ENCODE measurements around the gene ZSWIM3.
"Not testable (repeated sequence)": the region's sequence is repeated elsewhere in the genome, so short reads cannot be mapped to it uniquely, and the experiment has no call there.

ZSWIM3 gene

DNA sequence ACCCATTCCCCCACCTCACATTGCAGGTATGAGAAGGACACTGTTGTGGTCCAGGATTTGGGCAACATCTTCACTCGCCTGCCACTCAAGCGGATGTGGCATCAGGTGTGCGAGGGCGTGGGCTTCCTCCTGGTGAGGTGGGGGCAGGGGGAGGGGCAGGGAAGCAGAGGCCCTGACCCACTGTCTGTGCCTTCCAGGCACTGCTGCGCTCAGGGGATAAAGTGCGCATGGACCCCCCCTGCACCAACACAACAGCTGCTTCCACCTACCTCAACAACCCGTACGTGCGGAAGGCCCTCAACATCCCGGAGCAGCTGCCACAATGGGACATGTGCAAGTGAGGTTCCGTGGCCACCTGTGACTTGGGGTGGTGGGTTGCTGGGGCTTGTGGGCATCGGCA lies 37.4 kb downstream of the ZSWIM3 start:
- intact Hi-C loops (cut with micrococcal nuclease): no loop called here
- Mint-ChIP-seq H3K4me3 (no peak overlapping the region), H3K36me3 (ENCODE audit: low read depth) (peaks cover 89% of the 10 kb centered on the region), H3K27ac (no peak overlapping the region), H3K27me3 (no peaks in the 10 kb centered on the region), H3K9me3 (no peaks in the 10 kb centered on the region), H3K4me1 (ENCODE audit: low read depth) (peaks cover 32% of the 10 kb centered on the region)

DNA sequence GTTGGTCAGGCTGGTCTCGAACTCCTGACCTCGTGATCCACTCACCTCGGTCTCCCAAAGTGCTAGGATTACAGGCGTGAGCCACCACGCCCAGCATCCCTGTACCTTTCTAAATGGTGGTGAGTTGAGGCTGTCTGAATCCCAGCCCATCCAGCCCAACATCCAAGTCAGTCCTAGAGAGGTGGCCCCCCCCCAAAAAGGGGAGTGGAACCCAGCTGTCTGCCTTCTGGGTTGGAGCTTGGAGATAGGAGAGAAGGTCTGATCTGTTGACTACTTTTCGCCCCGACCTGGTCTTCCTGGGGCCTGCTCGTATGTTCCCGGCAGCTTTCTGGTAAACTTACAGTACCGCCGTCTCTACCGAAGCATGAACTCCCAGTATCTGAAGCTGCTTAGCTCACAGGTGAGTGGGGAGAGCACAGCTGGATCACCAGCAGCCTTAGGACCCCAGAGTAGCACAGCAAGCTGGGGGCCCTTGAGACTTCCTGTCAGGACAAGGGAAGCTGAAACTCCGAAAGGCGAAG lies 39.3 kb downstream of the ZSWIM3 start:
- H3K9me3 Mint-ChIP-seq: no peaks in the 10 kb centered on the region
- H3K36me3 Mint-ChIP-seq (ENCODE audit: low read depth): peaks cover 83% of the 10 kb centered on the region
- peaks cover 26% of the 10 kb centered on the region for H3K4me1 Mint-ChIP-seq (ENCODE audit: low read depth)
- intact Hi-C loops (cut with micrococcal nuclease): no loop called here
- H3K27ac Mint-ChIP-seq: no peak overlapping the region
- H3K27me3 Mint-ChIP-seq: no peaks in the 10 kb centered on the region
- H3K4me3 Mint-ChIP-seq: no peak overlapping the region

DNA sequence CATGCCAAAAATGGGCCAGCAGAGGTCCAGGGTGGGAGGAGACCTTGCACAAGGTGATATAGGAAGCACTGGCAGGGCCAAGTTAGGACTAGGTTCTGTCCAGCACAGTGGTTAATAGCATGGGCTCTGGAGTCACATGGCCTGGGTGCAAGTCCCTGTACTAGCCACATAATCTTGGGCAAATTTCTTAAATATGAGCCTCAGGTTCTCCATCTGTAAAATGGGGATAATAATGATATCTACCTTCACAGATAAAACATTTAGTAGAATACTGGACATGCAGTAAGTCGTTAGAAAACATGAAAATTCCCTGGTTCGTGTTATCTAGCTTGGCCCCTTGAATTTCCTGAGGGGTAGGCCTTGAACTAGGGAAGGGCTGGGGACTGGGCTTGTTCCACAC lies 39.9 kb downstream of the ZSWIM3 start:
- H3K9me3 Mint-ChIP-seq: no peaks in the 10 kb centered on the region
- H3K36me3 Mint-ChIP-seq (ENCODE audit: low read depth): peaks cover 78% of the 10 kb centered on the region
- H3K27me3 Mint-ChIP-seq: no peaks in the 10 kb centered on the region
- intact Hi-C loops (cut with micrococcal nuclease): no loop called here
- no peak overlapping the region for H3K4me3 Mint-ChIP-seq
- no peak overlapping the region for H3K27ac Mint-ChIP-seq
- H3K4me1 Mint-ChIP-seq (ENCODE audit: low read depth): peaks cover 21% of the 10 kb centered on the region

DNA sequence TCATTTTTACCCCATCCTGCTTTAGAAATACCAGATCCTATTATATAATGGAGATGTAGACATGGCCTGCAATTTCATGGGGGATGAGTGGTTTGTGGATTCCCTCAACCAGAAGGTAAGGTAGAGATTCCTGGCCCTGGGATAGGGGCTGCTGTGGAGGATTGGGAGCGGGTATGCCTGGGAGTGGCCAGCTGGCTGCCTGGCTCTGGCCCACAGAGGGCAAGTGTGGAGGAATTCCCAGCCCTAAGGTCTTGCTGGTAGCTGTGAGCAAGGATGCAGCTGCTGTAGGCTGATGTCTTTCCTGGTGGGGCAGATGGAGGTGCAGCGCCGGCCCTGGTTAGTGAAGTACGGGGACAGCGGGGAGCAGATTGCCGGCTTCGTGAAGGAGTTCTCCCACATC lies 40.3 kb downstream of the ZSWIM3 start:
- peaks cover 17% of the 10 kb centered on the region for H3K4me1 Mint-ChIP-seq (ENCODE audit: low read depth)
- H3K27me3 Mint-ChIP-seq: no peaks in the 10 kb centered on the region
- no peak overlapping the region for H3K27ac Mint-ChIP-seq
- no peaks in the 10 kb centered on the region for H3K9me3 Mint-ChIP-seq
- intact Hi-C loops (cut with micrococcal nuclease): no loop called here
- H3K36me3 Mint-ChIP-seq (ENCODE audit: low read depth): peaks cover 74% of the 10 kb centered on the region
- no peak overlapping the region for H3K4me3 Mint-ChIP-seq

DNA sequence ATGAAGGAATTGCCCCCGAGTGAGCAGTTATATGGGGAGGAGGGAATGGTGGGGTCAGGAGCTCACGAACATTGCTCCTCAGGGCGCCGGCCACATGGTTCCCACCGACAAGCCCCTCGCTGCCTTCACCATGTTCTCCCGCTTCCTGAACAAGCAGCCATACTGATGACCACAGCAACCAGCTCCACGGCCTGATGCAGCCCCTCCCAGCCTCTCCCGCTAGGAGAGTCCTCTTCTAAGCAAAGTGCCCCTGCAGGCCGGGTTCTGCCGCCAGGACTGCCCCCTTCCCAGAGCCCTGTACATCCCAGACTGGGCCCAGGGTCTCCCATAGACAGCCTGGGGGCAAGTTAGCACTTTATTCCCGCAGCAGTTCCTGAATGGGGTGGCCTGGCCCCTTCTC lies 40.9 kb downstream of the ZSWIM3 start:
- no peaks in the 10 kb centered on the region for H3K9me3 Mint-ChIP-seq
- peaks cover 68% of the 10 kb centered on the region for H3K36me3 Mint-ChIP-seq (ENCODE audit: low read depth)
- no peak overlapping the region for H3K4me3 Mint-ChIP-seq
- intact Hi-C loops (cut with micrococcal nuclease): no loop called here
- H3K27ac Mint-ChIP-seq: no peak overlapping the region
- H3K4me1 Mint-ChIP-seq (ENCODE audit: low read depth): peaks cover 11% of the 10 kb centered on the region
- H3K27me3 Mint-ChIP-seq: no peaks in the 10 kb centered on the region

DNA sequence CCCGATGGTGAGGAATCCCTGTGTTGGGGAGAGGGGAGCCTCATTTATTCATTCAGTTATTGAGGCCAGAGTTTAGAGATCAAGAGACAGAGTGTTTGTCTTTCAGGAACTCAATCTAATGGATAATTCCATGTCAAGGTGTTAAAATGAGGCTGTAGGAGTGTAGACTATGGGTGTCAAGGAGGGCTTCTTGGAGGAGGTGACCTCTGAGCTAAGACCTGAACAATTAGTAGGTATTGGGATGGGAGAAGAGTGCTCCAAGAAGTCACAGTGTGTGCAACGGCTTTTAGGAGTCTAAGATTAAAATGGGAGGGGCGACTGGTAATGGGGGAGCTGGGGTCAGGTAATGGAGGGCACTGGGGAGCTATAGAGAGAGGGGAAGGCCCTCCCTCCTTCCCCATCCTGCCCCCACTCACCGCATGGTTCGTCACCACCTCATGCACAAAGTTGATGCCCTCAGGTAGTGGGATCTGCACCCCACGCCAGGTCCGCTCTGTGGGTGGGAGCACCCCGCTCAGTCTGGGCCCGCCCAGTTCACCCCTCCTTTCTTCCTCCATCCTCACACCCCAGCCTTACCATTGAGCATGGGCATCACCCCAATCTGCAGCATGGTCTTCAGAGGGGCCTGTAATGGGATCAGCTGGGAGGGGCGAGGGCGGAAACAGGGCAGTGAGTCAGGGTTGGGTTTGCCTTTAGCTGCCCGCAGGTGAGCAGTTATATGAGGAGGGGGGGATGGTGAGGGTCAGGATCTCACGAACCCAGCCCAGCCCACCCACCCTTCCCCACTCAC lies 41.8 kb downstream of the ZSWIM3 start:
- intact Hi-C loops (cut with micrococcal nuclease): no loop called here
- peaks cover 2% of the 10 kb centered on the region for H3K4me1 Mint-ChIP-seq (ENCODE audit: low read depth)
- H3K9me3 Mint-ChIP-seq: no peaks in the 10 kb centered on the region
- H3K36me3 Mint-ChIP-seq (ENCODE audit: low read depth): peaks cover 59% of the 10 kb centered on the region
- H3K27ac Mint-ChIP-seq: no peak overlapping the region
- no peak overlapping the region for H3K4me3 Mint-ChIP-seq
- H3K27me3 Mint-ChIP-seq: no peaks in the 10 kb centered on the region

DNA sequence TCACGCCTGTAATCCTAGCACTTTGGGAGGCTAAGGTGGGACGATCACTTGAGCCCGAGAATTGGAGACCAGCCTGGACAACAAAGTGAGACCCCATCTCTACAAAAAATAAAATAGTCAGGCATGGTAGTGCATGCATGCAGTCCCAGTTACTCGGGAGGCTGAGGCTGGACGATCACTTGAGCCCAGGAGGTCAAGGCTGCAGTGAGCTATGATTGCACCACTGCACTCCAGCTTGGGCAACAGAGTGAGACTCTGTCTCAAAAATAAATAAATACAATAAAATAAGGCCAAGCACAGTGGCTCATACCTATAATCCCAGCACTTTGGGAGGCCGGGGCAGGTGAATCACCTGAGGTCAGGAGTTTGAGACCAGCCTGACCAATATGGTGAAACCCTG lies 43.9 kb downstream of the ZSWIM3 start:
- Mint-ChIP-seq H3K36me3 (ENCODE audit: low read depth) (peaks cover 38% of the 10 kb centered on the region), H3K4me1 (ENCODE audit: low read depth) (peaks cover 10% of the 10 kb centered on the region)
- intact Hi-C loops (cut with micrococcal nuclease); H3K27ac Mint-ChIP-seq; H3K4me3 Mint-ChIP-seq; H3K27me3 Mint-ChIP-seq; H3K9me3 Mint-ChIP-seq: not testable (repeated sequence)

DNA sequence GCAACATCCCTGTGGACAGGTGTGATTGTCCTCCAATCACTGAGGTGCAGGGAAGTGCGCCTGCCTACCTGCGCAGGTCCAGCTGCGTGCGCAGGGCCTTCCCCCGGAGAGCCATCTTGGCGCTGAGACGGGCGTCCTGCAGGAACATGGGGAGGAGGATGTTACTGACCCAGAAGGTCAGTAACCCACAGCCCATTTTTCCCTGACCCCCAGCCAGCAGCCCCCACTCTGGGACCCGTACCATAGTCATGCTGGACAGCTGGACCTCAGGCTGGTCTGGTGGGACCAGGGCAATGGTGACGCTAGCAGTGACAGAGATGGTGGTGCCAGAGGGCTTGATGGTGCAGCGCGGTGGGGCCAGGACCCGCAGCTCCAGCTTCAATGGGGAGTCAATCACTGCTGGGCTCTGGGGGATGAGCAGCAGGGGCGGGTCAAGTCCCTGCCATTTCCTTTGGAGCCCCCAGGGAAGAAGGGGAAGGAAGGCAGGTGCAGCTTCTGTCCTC lies 44.8 kb downstream of the ZSWIM3 start:
- Mint-ChIP-seq H3K4me3 (no peak overlapping the region), H3K27me3 (no peaks in the 10 kb centered on the region), H3K27ac (no peak overlapping the region), H3K36me3 (ENCODE audit: low read depth) (peaks cover 28% of the 10 kb centered on the region), H3K4me1 (ENCODE audit: low read depth) (peaks cover 10% of the 10 kb centered on the region), H3K9me3 (no peaks in the 10 kb centered on the region)
- intact Hi-C loops (cut with micrococcal nuclease): no loop called here

DNA sequence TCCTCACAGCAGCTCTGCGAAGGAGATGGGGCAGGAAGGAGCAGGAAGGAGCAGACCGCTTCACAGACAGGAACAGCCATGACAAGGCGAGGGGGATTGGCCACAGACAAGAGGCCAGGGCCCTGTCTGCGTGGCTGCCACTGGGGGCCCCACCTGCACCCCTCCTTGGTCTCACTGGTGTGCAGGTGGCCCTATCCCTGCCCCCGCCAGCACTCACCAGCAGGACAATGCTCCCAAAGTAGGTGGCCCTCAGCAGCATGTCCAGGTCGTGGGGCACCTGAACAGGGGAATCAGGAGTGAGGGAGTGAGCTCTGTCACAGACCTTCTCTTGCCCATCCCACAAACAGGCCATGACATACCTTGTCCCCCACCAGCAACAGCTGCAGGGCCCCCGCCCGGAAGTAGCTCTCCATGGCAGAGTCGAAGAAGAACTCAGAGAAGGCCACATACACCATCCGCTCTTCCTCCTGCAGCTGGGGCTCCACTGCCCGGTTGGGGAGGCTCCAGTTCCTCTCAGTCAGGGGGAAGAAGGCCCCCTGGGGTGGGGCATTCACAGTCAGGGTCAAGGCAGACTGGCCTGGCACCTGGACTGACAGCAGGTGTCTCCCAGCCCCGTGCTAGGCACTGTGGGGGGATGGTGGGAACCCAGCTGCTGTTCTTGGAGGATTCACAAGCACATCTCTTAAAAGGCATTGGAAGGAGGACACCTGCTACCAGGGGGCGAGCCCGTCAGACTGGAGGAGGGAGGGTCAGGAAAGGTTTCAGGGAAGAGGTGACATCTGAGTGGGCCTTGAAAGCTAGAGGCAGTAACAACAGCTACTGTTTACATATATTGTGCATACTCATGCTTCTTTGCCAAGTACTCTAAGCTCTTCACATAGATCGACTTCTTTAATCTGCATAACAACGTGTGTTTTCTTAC lies 47.4 kb downstream of the ZSWIM3 start:
- Mint-ChIP-seq H3K4me1 (ENCODE audit: low read depth) (peaks cover 18% of the 10 kb centered on the region), H3K4me3 (no peak overlapping the region), H3K9me3 (no peaks in the 10 kb centered on the region), H3K36me3 (ENCODE audit: low read depth) (peaks cover 2% of the 10 kb centered on the region), H3K27ac (peak overlapping the region; percentile 55), H3K27me3 (no peaks in the 10 kb centered on the region)
- intact Hi-C loops (cut with micrococcal nuclease): no loop called here

DNA sequence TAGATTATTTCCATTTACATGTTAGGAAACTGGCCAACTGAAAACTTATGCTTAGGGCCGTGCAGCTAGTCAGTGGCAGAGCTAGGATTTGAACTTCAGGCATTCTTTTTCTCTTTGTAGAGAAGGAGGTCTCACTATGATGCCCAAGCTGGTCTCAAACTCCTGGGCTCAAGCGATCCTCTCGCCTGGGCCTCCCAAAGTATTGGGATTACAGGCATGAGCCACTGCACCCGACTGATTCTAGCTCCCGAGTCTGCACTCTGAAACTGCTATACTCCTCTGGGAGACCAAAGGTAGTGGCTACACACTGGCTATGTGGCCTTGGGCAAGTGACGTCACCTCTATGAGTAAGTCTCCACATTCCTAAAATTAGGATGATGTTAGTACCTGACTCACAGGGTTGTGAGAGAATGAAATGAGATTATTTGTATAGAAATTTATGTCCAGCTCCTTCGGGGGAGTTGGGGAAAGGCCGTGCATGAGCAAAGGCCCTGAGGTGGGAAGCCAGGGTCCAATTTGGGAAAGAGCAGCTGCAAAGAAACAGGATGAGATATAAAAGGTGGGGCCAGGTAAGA lies 48.2 kb downstream of the ZSWIM3 start:
- Mint-ChIP-seq H3K4me3 (no peak overlapping the region), H3K4me1 (ENCODE audit: low read depth) (peaks cover 26% of the 10 kb centered on the region), H3K27ac (peak overlapping the region; percentile 55), H3K9me3 (no peaks in the 10 kb centered on the region), H3K36me3 (ENCODE audit: low read depth) (no peaks in the 10 kb centered on the region), H3K27me3 (no peaks in the 10 kb centered on the region)
- intact Hi-C loops (cut with micrococcal nuclease): no loop called here

DNA sequence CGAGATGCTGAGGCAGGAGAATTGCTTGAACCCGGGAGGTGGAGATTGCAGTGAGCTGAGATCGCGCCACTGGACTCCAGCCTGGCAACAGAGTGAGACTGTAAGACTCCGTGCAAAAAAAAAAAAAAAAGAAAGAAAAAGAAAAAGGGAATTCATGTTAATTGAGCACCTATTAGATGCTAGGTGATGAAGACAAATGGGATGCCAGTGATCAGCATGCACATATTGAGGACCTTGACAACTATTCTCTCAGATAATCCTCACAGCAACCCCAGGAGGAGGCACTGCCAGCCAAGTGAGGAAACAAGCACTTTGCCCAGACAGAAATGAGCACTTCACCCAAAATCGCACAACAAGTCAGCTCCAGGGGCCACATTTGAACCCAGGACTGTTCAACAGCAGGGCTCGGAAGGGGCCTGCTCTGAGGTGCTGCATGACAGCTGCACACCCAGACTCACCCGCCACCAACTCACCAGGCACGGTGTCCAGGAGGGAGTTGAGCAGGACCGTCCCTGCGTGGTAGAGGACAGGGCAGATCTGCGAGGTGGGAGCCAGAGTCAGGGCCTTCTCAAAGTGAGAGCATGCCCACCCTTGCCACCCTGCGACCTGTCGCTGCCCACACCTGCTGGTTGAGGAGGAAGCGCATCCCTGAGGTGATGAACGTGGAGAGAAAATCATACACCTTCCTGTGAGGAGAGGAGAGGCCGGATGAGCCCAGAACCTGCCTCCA lies 50.0 kb downstream of the ZSWIM3 start:
- Mint-ChIP-seq H3K4me1 (ENCODE audit: low read depth) (peaks cover 43% of the 10 kb centered on the region), H3K36me3 (ENCODE audit: low read depth) (no peaks in the 10 kb centered on the region), H3K4me3 (no peak overlapping the region), H3K9me3 (no peaks in the 10 kb centered on the region), H3K27me3 (peaks cover 4% of the 10 kb centered on the region), H3K27ac (no peak overlapping the region)
- intact Hi-C loops (cut with micrococcal nuclease): no loop called here

DNA sequence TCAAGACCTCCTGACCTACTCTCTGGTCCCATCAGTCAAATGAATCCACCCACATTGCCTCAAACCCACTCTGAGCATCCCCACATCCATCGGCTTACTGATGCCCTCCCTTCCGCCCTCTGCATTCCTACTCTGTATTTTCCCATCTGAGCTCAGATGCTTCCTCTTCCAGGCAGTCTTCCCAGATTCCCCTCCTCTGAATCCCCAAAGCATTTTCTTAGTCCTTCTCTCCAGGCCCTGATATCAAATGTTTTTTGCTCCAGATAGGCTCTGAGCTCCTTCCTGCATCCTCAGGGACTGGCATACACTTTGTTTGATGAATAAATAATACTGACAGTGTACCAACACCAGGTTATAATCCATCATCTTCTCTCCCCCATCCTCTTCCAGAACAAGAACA lies 50.7 kb downstream of the ZSWIM3 start:
- H3K4me3 Mint-ChIP-seq: no peak overlapping the region
- H3K4me1 Mint-ChIP-seq (ENCODE audit: low read depth): peaks cover 49% of the 10 kb centered on the region
- intact Hi-C loops (cut with micrococcal nuclease): no loop called here
- no peaks in the 10 kb centered on the region for H3K36me3 Mint-ChIP-seq (ENCODE audit: low read depth)
- H3K9me3 Mint-ChIP-seq: no peaks in the 10 kb centered on the region
- H3K27me3 Mint-ChIP-seq: peaks cover 5% of the 10 kb centered on the region
- H3K27ac Mint-ChIP-seq: no peak overlapping the region

DNA sequence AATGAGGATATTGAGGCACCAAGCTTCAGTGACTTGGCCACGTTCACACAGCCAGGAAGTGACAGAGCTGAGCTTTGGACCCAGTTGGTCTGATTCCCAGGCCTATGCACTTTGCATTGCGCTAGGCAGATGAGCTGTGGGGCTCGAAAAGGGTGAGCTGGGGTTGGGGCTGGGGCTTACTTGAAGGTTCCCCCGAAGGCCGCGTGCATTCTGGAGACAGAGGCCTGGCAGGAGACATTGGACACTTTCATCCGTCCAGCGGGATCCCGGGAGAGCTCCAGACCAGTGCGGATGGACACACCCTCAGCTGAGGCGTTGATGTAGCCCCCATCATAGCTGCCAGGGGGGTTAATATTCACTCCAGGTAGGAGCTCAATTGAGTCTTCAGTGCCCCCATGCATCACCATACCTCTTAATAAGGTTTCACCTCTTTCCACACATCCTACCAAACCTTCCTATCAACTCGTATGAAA lies 52.0 kb downstream of the ZSWIM3 start:
- Mint-ChIP-seq H3K27me3 (peaks cover 5% of the 10 kb centered on the region), H3K27ac (peak overlapping the region; percentile 87), H3K36me3 (ENCODE audit: low read depth) (no peaks in the 10 kb centered on the region), H3K4me3 (no peak overlapping the region), H3K9me3 (no peaks in the 10 kb centered on the region), H3K4me1 (ENCODE audit: low read depth) (peaks cover 52% of the 10 kb centered on the region)
- intact Hi-C loops (cut with micrococcal nuclease): no loop called here
